ENCODE data around the gene HYAL2. TPM values are rescaled to one million over a fixed set of nuclear protein-coding genes. Genes with fewer than 3 reads are reported as not detected.
"Not testable (repeated sequence)": the region's sequence is repeated elsewhere in the genome, so short reads cannot be mapped to it uniquely, and the experiment has no call there.

HYAL2 gene
- total RNA-seq, 4 donors from 2014 or later: 36.7 to 68.9 (median 51.5) TPM

- TF ChIP-seq POLR2A (IDR thresholded peaks at IDR 0.05): no peak
- TF ChIP-seq, protein P1, sequence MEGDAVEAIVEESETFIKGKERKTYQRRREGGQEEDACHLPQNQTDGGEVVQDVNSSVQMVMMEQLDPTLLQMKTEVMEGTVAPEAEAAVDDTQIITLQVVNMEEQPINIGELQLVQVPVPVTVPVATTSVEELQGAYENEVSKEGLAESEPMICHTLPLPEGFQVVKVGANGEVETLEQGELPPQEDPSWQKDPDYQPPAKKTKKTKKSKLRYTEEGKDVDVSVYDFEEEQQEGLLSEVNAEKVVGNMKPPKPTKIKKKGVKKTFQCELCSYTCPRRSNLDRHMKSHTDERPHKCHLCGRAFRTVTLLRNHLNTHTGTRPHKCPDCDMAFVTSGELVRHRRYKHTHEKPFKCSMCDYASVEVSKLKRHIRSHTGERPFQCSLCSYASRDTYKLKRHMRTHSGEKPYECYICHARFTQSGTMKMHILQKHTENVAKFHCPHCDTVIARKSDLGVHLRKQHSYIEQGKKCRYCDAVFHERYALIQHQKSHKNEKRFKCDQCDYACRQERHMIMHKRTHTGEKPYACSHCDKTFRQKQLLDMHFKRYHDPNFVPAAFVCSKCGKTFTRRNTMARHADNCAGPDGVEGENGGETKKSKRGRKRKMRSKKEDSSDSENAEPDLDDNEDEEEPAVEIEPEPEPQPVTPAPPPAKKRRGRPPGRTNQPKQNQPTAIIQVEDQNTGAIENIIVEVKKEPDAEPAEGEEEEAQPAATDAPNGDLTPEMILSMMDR (IDR thresholded peaks at IDR 0.05): no peak
- no peaks in the 10 kb centered on the region for H3K9me3 ChIP-seq
These were observed 4.4 kb downstream of the HYAL2 start for GRCh38 chr3:50318163-50318562.

GRCh38 chr3:50317300-50317699 lies 5.2 kb downstream of the HYAL2 start:
- DNase-seq: no peak
- Histone ChIP-seq H3K36me3 (peaks cover 0 to 39% (median 11%) of the 10 kb centered on the region in 3 donors), H3K4me3 (peak overlapping the region in 2 of 4 donors; percentile 19 to 91), H3K27me3 (no peaks in the 10 kb centered on the region), H3K4me1 (peaks cover 51 to 90% (median 56%) of the 10 kb centered on the region in 3 donors), H3K9me3 (no peaks in the 10 kb centered on the region), H3K27ac (peak overlapping the region; percentile 93 to 98 (median 96))
- TF ChIP-seq, protein P1 (IDR thresholded peaks at IDR 0.05): no peak
- no peak for TF ChIP-seq POLR2A (IDR thresholded peaks at IDR 0.05)
- 40 to 71% methylated on average over 1 of the region's 6 CpGs for WGBS, 2 donors
- intact Hi-C loops (cut with DNase I): no loop called here

More at GRCh38 chr3:50318163-50318562, 4.4 kb downstream of the HYAL2 start:
- peaks cover 58 to 93% (median 63%) of the 10 kb centered on the region in 3 donors for H3K4me1 ChIP-seq
- H3K4me3 ChIP-seq: peak overlapping the region in 2 of 4 donors; percentile 91 to 98
- no peaks in the 10 kb centered on the region for H3K27me3 ChIP-seq
- DNase-seq: no peak
- peak overlapping the region; percentile 93 to 98 (median 96) for H3K27ac ChIP-seq
- H3K36me3 ChIP-seq: peaks cover 0 to 39% (median 11%) of the 10 kb centered on the region in 3 donors
- 72% methylated on average over 7 of the region's 11 CpGs; no CpG with 5 or more reads in 1 of the 2 donors for WGBS, 2 donors
- intact Hi-C loops (cut with DNase I): no loop called here

GRCh38 chr3:50316657-50317242 lies 5.8 kb downstream of the HYAL2 start:
- peak overlapping the region; percentile 93 to 98 (median 96) for H3K27ac ChIP-seq
- H3K36me3 ChIP-seq: peaks cover 0 to 39% (median 11%) of the 10 kb centered on the region in 3 donors
- H3K27me3 ChIP-seq: no peaks in the 10 kb centered on the region
- peak overlapping the region in 2 of 4 donors; percentile 6 to 19 for H3K4me3 ChIP-seq
- intact Hi-C loops (cut with DNase I): no loop called here
- DNase-seq: no peak
- H3K9me3 ChIP-seq: no peaks in the 10 kb centered on the region
- 27 to 38% methylated on average over 2 to 4 of the region's 9 CpGs for WGBS, 2 donors
- TF ChIP-seq, protein P1 (IDR thresholded peaks at IDR 0.05): peak in 1 of 6 experiments; percentile 16
- TF ChIP-seq POLR2A (IDR thresholded peaks at IDR 0.05): peak in 3 of 4 donors; percentile 60 to 73 (median 64)
- peaks cover 46 to 90% (median 51%) of the 10 kb centered on the region in 3 donors for H3K4me1 ChIP-seq

- WGBS, 2 donors: 93 to 96% methylated on average over 4 of the region's 4 CpGs
- peak overlapping the region; percentile 0 to 98 (median 44) for H3K27ac ChIP-seq
- no peaks in the 10 kb centered on the region for H3K27me3 ChIP-seq
- H3K4me3 ChIP-seq: no peak overlapping the region
- intact Hi-C loops (cut with DNase I): no loop called here
- H3K9me3 ChIP-seq: no peaks in the 10 kb centered on the region
- no peak for DNase-seq
- peaks cover 0 to 35% (median 11%) of the 10 kb centered on the region in 3 donors for H3K36me3 ChIP-seq
- H3K4me1 ChIP-seq: peaks cover 36 to 88% (median 42%) of the 10 kb centered on the region in 3 donors
- TF ChIP-seq, protein P1 (IDR thresholded peaks at IDR 0.05): no peak
- TF ChIP-seq POLR2A (IDR thresholded peaks at IDR 0.05): no peak
These were observed 7.7 kb downstream of the HYAL2 start for GRCh38 chr3:50314816-50315215.

DNA sequence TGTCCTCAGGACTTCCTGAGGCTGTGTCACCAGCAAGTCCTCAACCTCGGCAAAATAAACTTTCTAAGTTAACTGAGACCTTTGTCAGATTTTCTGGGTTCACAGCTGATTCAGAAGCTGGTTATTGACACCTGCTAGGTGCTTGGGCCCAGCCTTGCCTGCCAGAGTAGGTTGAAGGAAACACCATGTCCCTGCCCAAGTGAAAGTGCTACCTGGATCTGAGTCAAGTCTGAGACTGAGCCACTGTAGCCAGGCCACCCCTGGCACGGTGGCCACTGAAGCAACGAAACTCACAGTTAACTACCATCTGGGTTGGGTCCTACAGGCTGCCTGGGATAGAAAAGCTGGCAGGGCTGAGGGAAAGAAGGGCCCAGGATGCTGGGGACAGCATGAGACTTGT lies 8.2 kb downstream of the HYAL2 start:
- intact Hi-C loops (cut with DNase I): no loop called here
- H3K4me3 ChIP-seq: no peak overlapping the region
- no peaks in the 10 kb centered on the region for H3K9me3 ChIP-seq
- WGBS, 2 donors: 73 to 75% methylated on average over 1 of the region's 3 CpGs
- DNase-seq: no peak
- TF ChIP-seq, protein P1 (IDR thresholded peaks at IDR 0.05): no peak
- TF ChIP-seq POLR2A (IDR thresholded peaks at IDR 0.05): no peak
- peaks cover 0 to 30% (median 11%) of the 10 kb centered on the region in 3 donors for H3K36me3 ChIP-seq
- H3K4me1 ChIP-seq: peaks cover 31 to 88% (median 38%) of the 10 kb centered on the region in 3 donors
- no peaks in the 10 kb centered on the region for H3K27me3 ChIP-seq
- H3K27ac ChIP-seq: peak overlapping the region; percentile 0 to 98 (median 44)

- H3K9me3 ChIP-seq; H3K4me3 ChIP-seq; H3K27me3 ChIP-seq; H3K27ac ChIP-seq; DNase-seq; H3K36me3 ChIP-seq; intact Hi-C loops (cut with DNase I): not testable (repeated sequence)
- no CpG with 5 or more reads among the region's 32 CpGs for WGBS, 2 donors
- peaks cover 8 to 65% (median 15%) of the 10 kb centered on the region in 3 donors for H3K4me1 ChIP-seq
These were observed 10.5 kb downstream of the HYAL2 start for GRCh38 chr3:50312041-50312440.

Data from esophagus squamous epithelium (tissue), 5 donors.